HCT116 (cell line): Measurements from ENCODE around the gene CADPS2. TPM values are rescaled to one million over a fixed set of nuclear protein-coding genes. Genes with fewer than 3 reads are reported as not detected.

ENCODE experiments used
- ATAC-seq: fragments of 200-7000 bp; cut with Tn5 transposase; 2 replicates; pipeline ENCODE4 v1.9.1; 2020; ENCODE audit warnings: mild to moderate bottlenecking, moderate library complexity
- BruUV-seq: library from RNA; stranded (reverse); fragments of 400-500 nt; replicated peaks from 2 replicates; lab custom pipeline; 2021; lab: Mats Ljungman, UMichigan
- CTCF ChIA-PET: fragments of 300-600 bp; sonication (Branson Sonifier 250); formaldehyde crosslinking; loops from one replicate; lab custom pipeline; 2021; ENCODE audit warnings: antibody characterized with exemption; lab: Charles Lee
- POLR2A ChIA-PET: fragments of 300-600, 350-600 bp; sonication (Branson Sonifier 250); formaldehyde crosslinking; loops from one replicate; lab custom pipeline; 2021; ENCODE audit warnings: antibody characterized with exemption; lab: Charles Lee
- RAD21 ChIA-PET, 2 experiments: fragments of 300-600 bp; sonication (Branson Sonifier 250); formaldehyde crosslinking; loops; one replicate each; lab custom pipeline; 2023; ENCODE audit warnings: low total read pairs in 2 of 2; ENCODE audit not compliant: uncharacterized antibody in 2 of 2, unreplicated experiment in 2 of 2, low non-redundant PET in 1 of 2; lab: Charles Lee
- DNase-seq: peaks from one replicate; pipeline ENCODE4 v3.0.0-alpha.2; 2010; ENCODE audit warnings: low read depth, low spot score
- H2AFZ ChIP-seq: fragments of 200-600 bp; shearing (Covaris generic), sonication (generic); 2 replicates; pipeline ENCODE4 v1.6.1; 2017; ENCODE audit warnings: low read depth, mixed run types, mixed read lengths, antibody characterized with exemption, low read length; ENCODE audit not compliant: poor library complexity, severe bottlenecking
- H3K27ac ChIP-seq: 2 replicates; pipeline ENCODE4 v1.5.1; 2012; ENCODE audit warnings: low read depth, low read length
- H3K27me3 ChIP-seq: fragments of 200-600 bp; sonication (generic); 2 replicates; pipeline ENCODE4 v1.6.1; 2016; ENCODE audit warnings: mixed run types, low read length, mixed read lengths; ENCODE audit not compliant: insufficient read depth
- H3K36me3 ChIP-seq, 2 experiments: fragments of 200-500 bp in 1 of 2; fragments of 200-600 bp in 1 of 2; sonication (Bioruptor generic) in 1 of 2; sonication (generic) in 1 of 2; 2 replicates each; pipeline versions ENCODE4 v1.5.1 to v1.6.1; 2014 to 2016; ENCODE audit warnings: low read length in 2 of 2, inconsistent platforms in 1 of 2, mixed read lengths in 1 of 2, mixed run types in 1 of 2; ENCODE audit not compliant: insufficient read depth in 2 of 2, control insufficient read depth in 1 of 2
- H3K4me1 ChIP-seq, 2 experiments: fragments of 200-600 bp in 1 of 2; sonication (generic) in 1 of 2; 2 replicates each; pipeline versions ENCODE4 v1.5.1 to v1.6.1; 2012 to 2017; ENCODE audit warnings: low read length in 2 of 2, inconsistent platforms in 1 of 2, mild to moderate bottlenecking in 1 of 2, mixed read lengths in 1 of 2, mixed run types in 1 of 2, moderate library complexity in 1 of 2; ENCODE audit not compliant: insufficient read depth in 2 of 2, control insufficient read depth in 1 of 2
- H3K4me2 ChIP-seq: fragments of 200-600 bp; sonication (generic); 2 replicates; pipeline ENCODE4 v1.6.1; 2017; ENCODE audit warnings: mixed run types, low read length, mixed read lengths
- H3K4me3 ChIP-seq, 2 experiments: fragments of 200-600 bp in 1 of 2; sonication (generic) in 1 of 2; replicated peaks in 1 of 2; 2 replicates each; pipeline ENCODE4 v1.5.1; 2011 to 2016; ENCODE audit warnings: low read length in 2 of 2, control low read depth in 1 of 2, low read depth in 1 of 2, mild to moderate bottlenecking in 1 of 2, mixed read lengths in 1 of 2, mixed run types in 1 of 2
- H3K79me2 ChIP-seq: fragments of 200-600 bp; sonication (generic); 2 replicates; pipeline ENCODE4 v1.6.1; 2017; ENCODE audit warnings: mild to moderate bottlenecking, mixed run types, low read length, moderate library complexity, mixed read lengths; ENCODE audit not compliant: insufficient read depth
- H3K9ac ChIP-seq: fragments of 200-600 bp; sonication (generic); 2 replicates; pipeline ENCODE4 v1.6.1; 2016; ENCODE audit warnings: low read length, mixed read lengths
- H3K9me2 ChIP-seq: fragments of 200-600 bp; sonication (generic), shearing (Covaris generic); 2 replicates; pipeline ENCODE4 v1.6.1; 2017; ENCODE audit warnings: mixed run types, mild to moderate bottlenecking, moderate library complexity; ENCODE audit not compliant: insufficient read depth
- H3K9me3 ChIP-seq, 2 experiments: fragments of 200-500 bp in 1 of 2; fragments of 200-600 bp in 1 of 2; sonication (Bioruptor generic) in 1 of 2; sonication (generic) in 1 of 2; 2 replicates each; pipeline ENCODE4 v1.6.1; 2014 to 2017; ENCODE audit warnings: low read length in 2 of 2, mixed read lengths in 2 of 2, inconsistent platforms in 1 of 2, low read depth in 1 of 2, mild to moderate bottlenecking in 1 of 2, mixed run types in 1 of 2, moderate library complexity in 1 of 2; ENCODE audit not compliant: control insufficient read depth in 1 of 2, insufficient read depth in 1 of 2
- H4K20me1 ChIP-seq: fragments of 200-600 bp; sonication (generic), shearing (Covaris generic); 2 replicates; pipeline ENCODE4 v1.6.1; 2017; ENCODE audit warnings: mixed run types, mild to moderate bottlenecking, moderate library complexity; ENCODE audit not compliant: insufficient read depth
- ATF3 ChIP-seq: IDR thresholded peaks from 2 replicates; pipeline ENCODE4 v1.6.1; 2012
- JUND ChIP-seq: IDR thresholded peaks from 2 replicates; pipeline ENCODE4 v1.6.1; 2012
- POLR2A ChIP-seq: IDR thresholded peaks from 2 replicates; pipeline ENCODE4 v1.7.0; 2011; ENCODE audit warnings: borderline replicate concordance; ENCODE audit not compliant: insufficient read depth, insufficient read length; ENCODE audit errors: extremely low read depth
- RAD21 ChIP-seq: IDR thresholded peaks from 2 replicates; pipeline ENCODE4 v1.6.1; 2012; ENCODE audit warnings: low read depth, mild to moderate bottlenecking
- SP1 ChIP-seq: IDR thresholded peaks from 2 replicates; pipeline ENCODE4 v1.6.1; 2012; ENCODE audit warnings: low read depth
- YY1 ChIP-seq: IDR thresholded peaks from 2 replicates; pipeline ENCODE4 v1.6.1; 2011; ENCODE audit warnings: low read length, low read depth, moderate library complexity, mild to moderate bottlenecking; ENCODE audit not compliant: insufficient replicate concordance; ENCODE audit errors: extremely low read depth
- ZBTB33 ChIP-seq: IDR thresholded peaks from 2 replicates; pipeline ENCODE4 v1.6.1; 2011; ENCODE audit warnings: mild to moderate bottlenecking, low read length, moderate library complexity; ENCODE audit not compliant: insufficient replicate concordance; ENCODE audit errors: extremely low read depth
- intact Hi-C: fragments of 100-400 bp; cut with micrococcal nuclease; formaldehyde crosslinking; loops from 2 replicates; pipeline ENCODE4 v1.10.0; 2022
- total RNA-seq: library from RNA; stranded (reverse); gene quantifications from one replicate; pipeline ENCODE4 v1.2.1, GENCODE V29; 2021; ENCODE audit not compliant: unreplicated experiment
- TF ChIP-seq, protein P1 (sequence below): IDR thresholded peaks from 2 replicates; pipeline ENCODE4 v1.6.1; 2012; ENCODE audit warnings: low read depth

CADPS2 gene
- total RNA-seq, 1 experiment from 2014 or later, result 7.5 TPM

GRCh38 chr7:122695816-122696215 is 190.4 kb downstream of the CADPS2 start (continued):
- TF ChIP-seq ZBTB33, result no peak
- no peak for TF ChIP-seq YY1
- no peak for TF ChIP-seq RAD21
- TF ChIP-seq, protein P1, sequence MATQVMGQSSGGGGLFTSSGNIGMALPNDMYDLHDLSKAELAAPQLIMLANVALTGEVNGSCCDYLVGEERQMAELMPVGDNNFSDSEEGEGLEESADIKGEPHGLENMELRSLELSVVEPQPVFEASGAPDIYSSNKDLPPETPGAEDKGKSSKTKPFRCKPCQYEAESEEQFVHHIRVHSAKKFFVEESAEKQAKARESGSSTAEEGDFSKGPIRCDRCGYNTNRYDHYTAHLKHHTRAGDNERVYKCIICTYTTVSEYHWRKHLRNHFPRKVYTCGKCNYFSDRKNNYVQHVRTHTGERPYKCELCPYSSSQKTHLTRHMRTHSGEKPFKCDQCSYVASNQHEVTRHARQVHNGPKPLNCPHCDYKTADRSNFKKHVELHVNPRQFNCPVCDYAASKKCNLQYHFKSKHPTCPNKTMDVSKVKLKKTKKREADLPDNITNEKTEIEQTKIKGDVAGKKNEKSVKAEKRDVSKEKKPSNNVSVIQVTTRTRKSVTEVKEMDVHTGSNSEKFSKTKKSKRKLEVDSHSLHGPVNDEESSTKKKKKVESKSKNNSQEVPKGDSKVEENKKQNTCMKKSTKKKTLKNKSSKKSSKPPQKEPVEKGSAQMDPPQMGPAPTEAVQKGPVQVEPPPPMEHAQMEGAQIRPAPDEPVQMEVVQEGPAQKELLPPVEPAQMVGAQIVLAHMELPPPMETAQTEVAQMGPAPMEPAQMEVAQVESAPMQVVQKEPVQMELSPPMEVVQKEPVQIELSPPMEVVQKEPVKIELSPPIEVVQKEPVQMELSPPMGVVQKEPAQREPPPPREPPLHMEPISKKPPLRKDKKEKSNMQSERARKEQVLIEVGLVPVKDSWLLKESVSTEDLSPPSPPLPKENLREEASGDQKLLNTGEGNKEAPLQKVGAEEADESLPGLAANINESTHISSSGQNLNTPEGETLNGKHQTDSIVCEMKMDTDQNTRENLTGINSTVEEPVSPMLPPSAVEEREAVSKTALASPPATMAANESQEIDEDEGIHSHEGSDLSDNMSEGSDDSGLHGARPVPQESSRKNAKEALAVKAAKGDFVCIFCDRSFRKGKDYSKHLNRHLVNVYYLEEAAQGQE, result no peak
- no peak for TF ChIP-seq JUND
- TF ChIP-seq SP1, result no peak
- TF ChIP-seq, all 23 proteins: peak for 0

DNA sequence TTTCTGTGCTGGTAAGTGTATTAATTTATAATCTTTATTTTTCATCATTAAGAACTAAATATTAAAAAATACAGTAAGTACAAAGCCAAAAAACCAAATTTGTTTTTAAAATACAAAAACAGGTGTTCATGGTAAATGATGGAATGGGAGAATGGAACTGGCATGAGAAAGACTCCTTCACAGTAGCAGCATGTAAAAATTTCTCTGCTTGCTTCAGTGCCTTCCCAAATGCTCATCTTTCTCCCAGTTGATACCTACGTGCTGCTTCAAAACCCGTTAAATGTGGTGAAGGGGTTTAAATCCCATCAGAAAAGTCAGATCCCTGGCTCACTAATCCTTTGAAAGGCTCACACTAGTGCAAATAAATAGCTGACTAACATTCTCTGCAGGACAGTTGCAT is 191.6 kb downstream of the CADPS2 start:
- POLR2A ChIA-PET, result no interaction called here
- H3K79me2 ChIP-seq, result no peaks in the 10 kb centered on the region
- CTCF ChIA-PET, result no interaction called here
- RAD21 ChIA-PET, result no interaction called here
- H3K4me1 ChIP-seq, result no peaks in the 10 kb centered on the region
- no peak overlapping the region for H3K4me2 ChIP-seq
- H3K36me3 ChIP-seq, result no peaks in the 10 kb centered on the region
- intact Hi-C loops, result no loop called here
- BruUV-seq, result no TSS peak
- no peaks in the 10 kb centered on the region for H3K27me3 ChIP-seq
- H3K27ac ChIP-seq, result no peak overlapping the region
- TF ChIP-seq, protein P1, result no peak
- TF ChIP-seq POLR2A (no peak), ATF3 (no peak)
- TF ChIP-seq, all 23 proteins: peak for 0
- DNase-seq (no peak), ATAC-seq (no peak)
- Histone ChIP-seq H3K4me3 (no peak overlapping the region), H3K9ac (no peak overlapping the region), H3K9me3 (peaks cover 0 to 2% of the 10 kb centered on the region in 2 experiments; a peak in 1 of 4 replicates), H4K20me1 (no peaks in the 10 kb centered on the region), H3K9me2 (no peaks in the 10 kb centered on the region), H2AFZ (no peak overlapping the region)
